Suprapubic skin (tissue), 3 donors: ENCODE results near the gene RASGEF1C.

Experiments used
- POLR2A ChIP-seq, 2 donors: fragments of 450-650 bp; IDR thresholded peaks; one replicate each; pipeline ENCODE4 v1.6.1; 2017; ENCODE audit warnings: antibody characterized with exemption in 2 of 2, mild to moderate bottlenecking in 2 of 2, moderate library complexity in 2 of 2
- TF ChIP-seq, protein P1 (sequence below), 2 donors: fragments of 200-600 bp in 1 of 2; fragments of 450-650 bp in 1 of 2; sonication (generic) in 1 of 2; IDR thresholded peaks; one replicate each; pipeline ENCODE4 v1.5.1; 2016 to 2019; ENCODE audit warnings: antibody characterized with exemption in 2 of 2, mild to moderate bottlenecking in 1 of 2, moderate library complexity in 1 of 2

DNA sequence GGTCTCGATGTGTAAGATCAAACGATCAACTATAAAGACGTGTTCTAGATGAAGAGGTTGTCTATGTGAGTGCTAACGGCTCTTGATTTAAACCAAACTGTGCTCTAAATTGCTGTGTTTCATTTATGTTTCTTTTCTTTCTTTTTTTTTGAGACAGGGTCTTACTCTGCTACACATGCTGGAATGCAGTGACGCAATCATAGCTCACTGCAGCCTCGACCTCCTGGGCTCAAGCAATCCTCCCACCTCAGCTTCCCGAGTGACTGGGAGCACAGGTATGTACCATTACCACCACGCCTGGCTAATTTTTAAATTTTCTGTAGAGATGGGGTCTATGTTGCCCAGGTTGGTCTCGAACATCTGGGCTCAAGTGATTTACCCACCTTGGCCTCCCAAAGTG is 113.5 kb downstream of the RASGEF1C start:
- no peak for TF ChIP-seq POLR2A (IDR thresholded peaks at IDR 0.05)
- TF ChIP-seq, protein P1, sequence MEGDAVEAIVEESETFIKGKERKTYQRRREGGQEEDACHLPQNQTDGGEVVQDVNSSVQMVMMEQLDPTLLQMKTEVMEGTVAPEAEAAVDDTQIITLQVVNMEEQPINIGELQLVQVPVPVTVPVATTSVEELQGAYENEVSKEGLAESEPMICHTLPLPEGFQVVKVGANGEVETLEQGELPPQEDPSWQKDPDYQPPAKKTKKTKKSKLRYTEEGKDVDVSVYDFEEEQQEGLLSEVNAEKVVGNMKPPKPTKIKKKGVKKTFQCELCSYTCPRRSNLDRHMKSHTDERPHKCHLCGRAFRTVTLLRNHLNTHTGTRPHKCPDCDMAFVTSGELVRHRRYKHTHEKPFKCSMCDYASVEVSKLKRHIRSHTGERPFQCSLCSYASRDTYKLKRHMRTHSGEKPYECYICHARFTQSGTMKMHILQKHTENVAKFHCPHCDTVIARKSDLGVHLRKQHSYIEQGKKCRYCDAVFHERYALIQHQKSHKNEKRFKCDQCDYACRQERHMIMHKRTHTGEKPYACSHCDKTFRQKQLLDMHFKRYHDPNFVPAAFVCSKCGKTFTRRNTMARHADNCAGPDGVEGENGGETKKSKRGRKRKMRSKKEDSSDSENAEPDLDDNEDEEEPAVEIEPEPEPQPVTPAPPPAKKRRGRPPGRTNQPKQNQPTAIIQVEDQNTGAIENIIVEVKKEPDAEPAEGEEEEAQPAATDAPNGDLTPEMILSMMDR (IDR thresholded peaks at IDR 0.05) = no peak
